GM23338 (cell line): Measurements from ENCODE around the gene PRDM2.
"Not testable (repeated sequence)": the region's sequence is repeated elsewhere in the genome, so short reads cannot be mapped to it uniquely, and the experiment has no call there.

Experiments
- CREB1 ChIP-seq: fragments of 250-450 bp; sonication (Bioruptor Pico); IDR thresholded peaks from 2 replicates; pipeline ENCODE4 v1.5.0; 2020; ENCODE audit warnings: low read depth, mild to moderate bottlenecking, moderate library complexity
- EZH2 ChIP-seq: fragments of 200-600 bp; sonication (generic); IDR thresholded peaks from one replicate; pipeline ENCODE4 v1.8.0; 2017; ENCODE audit warnings: antibody characterized with exemption, mild to moderate bottlenecking, low read depth; ENCODE audit not compliant: unreplicated experiment
- POLR2AphosphoS5 ChIP-seq: IDR thresholded peaks from 2 replicates; pipeline ENCODE4 v1.6.1; 2016; ENCODE audit warnings: antibody characterized with exemption, low read depth
- REST ChIP-seq: IDR thresholded peaks from one replicate; pipeline ENCODE4 v1.6.1; 2018; ENCODE audit warnings: antibody characterized with exemption; ENCODE audit not compliant: unreplicated experiment
- TF ChIP-seq, protein P1 (sequence below), 2 experiments: fragments of 200-600 bp in 1 of 2; sonication (generic) in 1 of 2; conservative IDR thresholded peaks; 2 replicates each; pipeline versions ENCODE4 v1.5.1 to v1.6.1; 2016 to 2017; ENCODE audit warnings: antibody characterized with exemption in 2 of 2, low read depth in 2 of 2, mild to moderate bottlenecking in 2 of 2, moderate library complexity in 1 of 2

DNA sequence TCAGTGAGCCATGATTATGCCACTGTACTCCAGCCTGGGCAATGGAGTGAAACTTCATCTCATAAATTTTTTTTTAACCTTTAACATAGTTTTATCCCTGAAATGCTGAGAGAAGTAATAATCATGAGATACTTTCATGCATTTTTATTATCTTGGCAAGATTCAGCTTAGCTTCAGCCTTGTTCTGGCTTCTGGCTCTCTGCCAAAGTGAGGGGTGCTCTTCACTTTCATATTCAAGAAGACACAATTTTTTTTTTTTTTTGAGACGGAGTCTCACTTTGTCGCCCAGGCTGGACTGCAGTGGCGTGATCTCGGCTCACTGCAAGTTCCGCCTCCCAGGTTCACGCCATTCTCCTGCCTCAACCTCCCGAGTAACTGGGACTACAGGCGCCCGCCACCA lies 19.4 kb upstream of the PRDM2 start:
- TF ChIP-seq, protein P1, sequence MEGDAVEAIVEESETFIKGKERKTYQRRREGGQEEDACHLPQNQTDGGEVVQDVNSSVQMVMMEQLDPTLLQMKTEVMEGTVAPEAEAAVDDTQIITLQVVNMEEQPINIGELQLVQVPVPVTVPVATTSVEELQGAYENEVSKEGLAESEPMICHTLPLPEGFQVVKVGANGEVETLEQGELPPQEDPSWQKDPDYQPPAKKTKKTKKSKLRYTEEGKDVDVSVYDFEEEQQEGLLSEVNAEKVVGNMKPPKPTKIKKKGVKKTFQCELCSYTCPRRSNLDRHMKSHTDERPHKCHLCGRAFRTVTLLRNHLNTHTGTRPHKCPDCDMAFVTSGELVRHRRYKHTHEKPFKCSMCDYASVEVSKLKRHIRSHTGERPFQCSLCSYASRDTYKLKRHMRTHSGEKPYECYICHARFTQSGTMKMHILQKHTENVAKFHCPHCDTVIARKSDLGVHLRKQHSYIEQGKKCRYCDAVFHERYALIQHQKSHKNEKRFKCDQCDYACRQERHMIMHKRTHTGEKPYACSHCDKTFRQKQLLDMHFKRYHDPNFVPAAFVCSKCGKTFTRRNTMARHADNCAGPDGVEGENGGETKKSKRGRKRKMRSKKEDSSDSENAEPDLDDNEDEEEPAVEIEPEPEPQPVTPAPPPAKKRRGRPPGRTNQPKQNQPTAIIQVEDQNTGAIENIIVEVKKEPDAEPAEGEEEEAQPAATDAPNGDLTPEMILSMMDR (conservative IDR thresholded peaks at IDR 0.05; ENCODE audit: low read depth in 2 of 2), result not testable (repeated sequence)
- not testable (repeated sequence) for TF ChIP-seq POLR2AphosphoS5, CREB1, REST, EZH2
